CD4-positive, alpha-beta T cell treated with Interleukin-17A for 1 hour (primary cell): ENCODE results near the gene MS4A10.
"Not testable (repeated sequence)": the region's sequence is repeated elsewhere in the genome, so short reads cannot be mapped to it uniquely, and the experiment has no call there.

Source experiments
- DNase-seq: peaks from one replicate; pipeline ENCODE4 v3.0.0-alpha.2; 2020

The MS4A10 gene

GRCh38 chr11:60785136-60785535, at the start of gene MS4A10:
MS4A10 (plus strand) TSS chr11:60785333; CDS start chr11:60790336, 5,003 bp downstream.
- no peak for DNase-seq

- no peak for DNase-seq
Observed at GRCh38 chr11:60739114-60739513, 46.0 kb upstream of the MS4A10 start.

- no peak for DNase-seq
Observed at GRCh38 chr11:60740573-60740972, 44.6 kb upstream of the MS4A10 start.

- DNase-seq = no peak
Observed at GRCh38 chr11:60741421-60741820, 43.7 kb upstream of the MS4A10 start.

GRCh38 chr11:60743058-60743457, 42.1 kb upstream of the MS4A10 start:
- no peak for DNase-seq

- no peak for DNase-seq
Observed at GRCh38 chr11:60744114-60744513, 41.0 kb upstream of the MS4A10 start.

- DNase-seq = no peak
Observed at GRCh38 chr11:60747359-60747873, 37.7 kb upstream of the MS4A10 start.

- no peak for DNase-seq
Observed at GRCh38 chr11:60748225-60748624, 36.9 kb upstream of the MS4A10 start.

GRCh38 chr11:60748821-60749220, 36.3 kb upstream of the MS4A10 start:
- no peak for DNase-seq

- DNase-seq = no peak
Observed at GRCh38 chr11:60750911-60751310, 34.2 kb upstream of the MS4A10 start.

GRCh38 chr11:60753309-60753708, 31.8 kb upstream of the MS4A10 start:
- no peak for DNase-seq

- no peak for DNase-seq
Observed at GRCh38 chr11:60754887-60755286, 30.2 kb upstream of the MS4A10 start.

- peak; percentile 3 for DNase-seq
Observed at GRCh38 chr11:60756307-60757032, 28.7 kb upstream of the MS4A10 start, which contains the start of gene MS4A15. MS4A15 (plus strand) TSS chr11:60756867; CDS start chr11:60763734, 6,867 bp downstream.

GRCh38 chr11:60757231-60757800, 27.8 kb upstream of the MS4A10 start:
- DNase-seq = no peak

GRCh38 chr11:60758671-60759070, 26.5 kb upstream of the MS4A10 start:
- not testable (repeated sequence) for DNase-seq

GRCh38 chr11:60759438-60760225, 25.5 kb upstream of the MS4A10 start:
- not testable (repeated sequence) for DNase-seq

GRCh38 chr11:60761436-60762190, 23.5 kb upstream of the MS4A10 start:
- DNase-seq = no peak

GRCh38 chr11:60762851-60763691, 22.1 kb upstream of the MS4A10 start:
- DNase-seq = no peak

- DNase-seq = no peak
Observed at GRCh38 chr11:60763692-60764369, 21.3 kb upstream of the MS4A10 start.

- no peak for DNase-seq
Observed at GRCh38 chr11:60764879-60765278, 20.3 kb upstream of the MS4A10 start.

GRCh38 chr11:60765355-60765754, 19.8 kb upstream of the MS4A10 start:
- DNase-seq = no peak
